Naive thymus-derived CD4-positive, alpha-beta T cell (primary cell): ENCODE measurements around the gene TNFRSF1A. TPM values are rescaled to one million over a fixed set of nuclear protein-coding genes. Genes with fewer than 3 reads are reported as not detected.
"Not testable (repeated sequence)": the region's sequence is repeated elsewhere in the genome, so short reads cannot be mapped to it uniquely, and the experiment has no call there.

ENCODE experiments used
- ATAC-seq: fragments of 150-1000 bp; cut with Tn5 transposase; 2 replicates; pipeline ENCODE4 v1.10.0; 2021; ENCODE audit warnings: mild to moderate bottlenecking, moderate library complexity
- CTCF ChIA-PET: fragments of 350-600 bp; sonication (Branson Sonifier 250); formaldehyde crosslinking; loops from one replicate; lab custom pipeline; 2021; ENCODE audit warnings: antibody characterized with exemption; lab: Charles Lee
- POLR2A ChIA-PET: fragments of 350-600 bp; sonication (Branson Sonifier 250); formaldehyde crosslinking; loops from one replicate; lab custom pipeline; 2021; ENCODE audit warnings: antibody characterized with exemption, inconsistent platforms; lab: Charles Lee
- DNase-seq, 9 donors: peaks; one replicate each; pipeline versions ENCODE4 v3.0.0 to v3.0.0-alpha.2; 2020 to 2022; ENCODE audit warnings: mixed read lengths in 1 of 9
- H3K27ac ChIP-seq: one replicate; pipeline ENCODE4 v1.7.0; 2013; ENCODE audit warnings: mild to moderate bottlenecking, low read depth, low read length, moderate library complexity
- H3K27me3 ChIP-seq, 2 donors: one replicate each; pipeline ENCODE4 v1.7.0; 2013; ENCODE audit warnings: low read length in 2 of 2, mild to moderate bottlenecking in 2 of 2, moderate library complexity in 2 of 2; ENCODE audit not compliant: control insufficient read depth in 2 of 2, insufficient read depth in 2 of 2
- H3K36me3 ChIP-seq, 3 experiments: 1 replicate in 2 of 3; 2 replicates in 1 of 3; pipeline ENCODE4 v1.7.0; 2013; ENCODE audit warnings: low read length in 3 of 3, mild to moderate bottlenecking in 3 of 3, moderate library complexity in 1 of 3; ENCODE audit not compliant: insufficient read depth in 3 of 3, control insufficient read depth in 2 of 3
- H3K4me1 ChIP-seq, 2 donors: one replicate each; pipeline ENCODE4 v1.7.0; 2013; ENCODE audit warnings: low read length in 2 of 2, mild to moderate bottlenecking in 2 of 2, moderate library complexity in 1 of 2; ENCODE audit not compliant: control insufficient read depth in 2 of 2, insufficient read depth in 2 of 2
- H3K4me3 ChIP-seq: 2 replicates; pipeline ENCODE4 v1.7.0; 2013; ENCODE audit warnings: mild to moderate bottlenecking, low read length
- H3K9me3 ChIP-seq, 3 experiments: 1 replicate in 2 of 3; 2 replicates in 1 of 3; pipeline ENCODE4 v1.7.0; 2013; ENCODE audit warnings: low read length in 3 of 3; ENCODE audit not compliant: control insufficient read depth in 2 of 3
- H3K27ac Mint-ChIP-seq, 9 donors: one replicate each; pipeline ENCODE4 v1.8.0; 2020 to 2022; ENCODE audit warnings: mixed read lengths in 9 of 9, mild to moderate bottlenecking in 8 of 9, moderate library complexity in 5 of 9, inconsistent platforms in 2 of 9
- H3K27me3 Mint-ChIP-seq, 5 donors: one replicate each; pipeline ENCODE4 v1.8.0; 2021 to 2022; ENCODE audit warnings: mixed read lengths in 5 of 5, mild to moderate bottlenecking in 1 of 5
- H3K36me3 Mint-ChIP-seq, 5 donors: one replicate each; pipeline ENCODE4 v1.8.0; 2020 to 2022; ENCODE audit warnings: mixed read lengths in 5 of 5, mild to moderate bottlenecking in 3 of 5, inconsistent platforms in 1 of 5
- H3K4me1 Mint-ChIP-seq, 7 donors: one replicate each; pipeline ENCODE4 v1.8.0; 2020 to 2022; ENCODE audit warnings: mixed read lengths in 7 of 7, mild to moderate bottlenecking in 3 of 7, inconsistent platforms in 1 of 7
- H3K4me3 Mint-ChIP-seq, 10 donors: one replicate each; pipeline ENCODE4 v1.8.0; 2020 to 2022; ENCODE audit warnings: mild to moderate bottlenecking in 10 of 10, mixed read lengths in 10 of 10, moderate library complexity in 6 of 10, inconsistent platforms in 2 of 10
- H3K9me3 Mint-ChIP-seq, 11 donors: one replicate each; pipeline ENCODE4 v1.8.0; 2020 to 2022; ENCODE audit warnings: mixed read lengths in 11 of 11, mild to moderate bottlenecking in 4 of 11, inconsistent platforms in 1 of 11, moderate library complexity in 1 of 11
- intact Hi-C, 2 donors: fragments of 100-400 bp; cut with micrococcal nuclease; formaldehyde crosslinking; loops; one replicate each; pipeline ENCODE4 v1.15.1; 2023
- polyA plus RNA-seq, 2 donors: library from polyadenylated mRNA; unstranded; fragments of 300-500 nt; fragmentation: Illumina TruSeq; gene quantifications; one replicate each; pipeline ENCODE4 v1.2.3, GENCODE V29; 2021
- total RNA-seq, 6 experiments: library from RNA in 5 of 6; stranded (reverse) in 5 of 6; gene quantifications; 1 replicate in 5 of 6; 2 replicates in 1 of 6; pipeline ENCODE4 v1.2.3 and lab custom pipeline; 2021 to 2026

Gene TNFRSF1A
- total and polyA plus RNA-seq, 7 experiments from 2014 or later, result 24.1 to 99.4 (median 57.4) TPM

- POLR2A ChIA-PET, result interaction anchor here (1.0 to 7.9 kb wide), 9 partner anchors 7 to 115 kb away, joined by 3 to 56 read pairs (median 4); no protein-coding TSS in a partner anchor
- CTCF ChIA-PET, result interaction anchor here (0.7 to 1.7 kb wide), 7 partner anchors 10 to 119 kb away, joined by 3 to 9 read pairs (median 5); no protein-coding TSS in a partner anchor
- Histone ChIP-seq H3K4me3 (peak overlapping the region; percentile 19), H3K4me1 (peaks cover 29 to 44% of the 10 kb centered on the region in 2 donors), H3K9me3 (no peaks in the 10 kb centered on the region), H3K27me3 (no peaks in the 10 kb centered on the region), H3K27ac (no peak overlapping the region), H3K36me3 (peaks cover 0 to 5% (median 0%) of the 10 kb centered on the region in 3 experiments)
- Mint-ChIP-seq H3K27ac (peak overlapping the region in 8 of 9 donors; percentile 14 to 86 (median 66)), H3K9me3 (no peaks in the 10 kb centered on the region), H3K4me1 (peaks cover 38 to 60% (median 54%) of the 10 kb centered on the region in 7 donors), H3K36me3 (peaks cover 0 to under 1% (median 0%) of the 10 kb centered on the region in 5 donors), H3K27me3 (no peaks in the 10 kb centered on the region), H3K4me3 (peak overlapping the region in 6 of 10 donors; percentile 28 to 63 (median 46))
- ATAC-seq (no peak), DNase-seq (no peak)
- intact Hi-C loops, result no loop called here
Observed at GRCh38 chr12:6346235-6346832, 4.5 kb upstream of the TNFRSF1A start.

- Histone ChIP-seq H3K4me3 (peak overlapping the region; percentile 19), H3K9me3 (no peaks in the 10 kb centered on the region), H3K36me3 (peaks cover 0 to 11% (median 0%) of the 10 kb centered on the region in 3 experiments), H3K27me3 (no peaks in the 10 kb centered on the region), H3K4me1 (peaks cover 29 to 44% of the 10 kb centered on the region in 2 donors), H3K27ac (no peak overlapping the region)
- CTCF ChIA-PET, result interaction anchor here (0.7 to 1.9 kb wide), 12 partner anchors 9 to 120 kb away, joined by 3 to 9 read pairs (median 4); no protein-coding TSS in a partner anchor
- H3K36me3 Mint-ChIP-seq, result peaks cover 0 to 4% (median 0%) of the 10 kb centered on the region in 5 donors
- peak overlapping the region in 9 of 10 donors; percentile 28 to 63 (median 55) for H3K4me3 Mint-ChIP-seq
- DNase-seq, result no peak
- POLR2A ChIA-PET, result interaction anchor here (0.6 to 7.9 kb wide), 15 partner anchors 8 to 263 kb away, joined by 3 to 56 read pairs (median 3); partner anchors contain the start of gene VAMP1
- H3K4me1 Mint-ChIP-seq, result peaks cover 38 to 60% (median 54%) of the 10 kb centered on the region in 7 donors
- peak; percentile 71 for ATAC-seq
- H3K27me3 Mint-ChIP-seq, result no peaks in the 10 kb centered on the region
- no peaks in the 10 kb centered on the region for H3K9me3 Mint-ChIP-seq
- intact Hi-C loops, result loop anchor here in 1 of 2 donors (1.0 kb wide), 1 partner anchor 8 kb away; no protein-coding TSS in a partner anchor
- H3K27ac Mint-ChIP-seq, result peak overlapping the region; percentile 14 to 86 (median 78)
Observed at GRCh38 chr12:6345319-6346091, 3.6 kb upstream of the TNFRSF1A start.

- ATAC-seq, intact Hi-C loops, H3K4me3 Mint-ChIP-seq, H3K27ac Mint-ChIP-seq, H3K27me3 ChIP-seq, DNase-seq, H3K4me3 ChIP-seq, H3K36me3 Mint-ChIP-seq, H3K27ac ChIP-seq, H3K9me3 Mint-ChIP-seq, H3K27me3 Mint-ChIP-seq, H3K9me3 ChIP-seq: not testable (repeated sequence)
- CTCF ChIA-PET, result interaction anchor here (0.6 to 1.9 kb wide), 6 partner anchors 9 to 129 kb away, joined by 3 to 10 read pairs (median 4); no protein-coding TSS in a partner anchor
- POLR2A ChIA-PET, result interaction anchor here (1.4 to 12.0 kb wide), 3 partner anchors 9 to 265 kb away, joined by 3 to 342 read pairs (median 56); no protein-coding TSS in a partner anchor
- peaks cover 37 to 44% of the 10 kb centered on the region in 2 donors for H3K4me1 ChIP-seq
- peaks cover 38 to 60% (median 54%) of the 10 kb centered on the region in 7 donors for H3K4me1 Mint-ChIP-seq
- peaks cover 0 to 11% (median 0%) of the 10 kb centered on the region in 3 experiments for H3K36me3 ChIP-seq
Observed at GRCh38 chr12:6344101-6344660, 2.3 kb upstream of the TNFRSF1A start.

GRCh38 chr12:6343518-6343917 is 1.6 kb upstream of the TNFRSF1A start:
- intact Hi-C loops, result no loop called here
- no peaks in the 10 kb centered on the region for H3K27me3 ChIP-seq
- peaks cover 44 to 50% of the 10 kb centered on the region in 2 donors for H3K4me1 ChIP-seq
- ChIA-PET CTCF (interaction anchor here (0.6 to 2.2 kb wide), 5 partner anchors 8 to 129 kb away, joined by 3 to 10 read pairs (median 8); no protein-coding TSS in a partner anchor), POLR2A (interaction anchor here (7.9 to 12.0 kb wide), 2 partner anchors 8 to 19 kb away, joined by 56 to 342 read pairs; no protein-coding TSS in a partner anchor)
- no peak for DNase-seq
- Mint-ChIP-seq H3K9me3 (no peaks in the 10 kb centered on the region), H3K27ac (peak overlapping the region in 4 of 9 donors; percentile 35 to 97 (median 70)), H3K36me3 (peaks cover 0 to 4% (median 0%) of the 10 kb centered on the region in 5 donors), H3K4me3 (peak overlapping the region in 1 of 10 donors; percentile 43), H3K27me3 (no peaks in the 10 kb centered on the region), H3K4me1 (peaks cover 38 to 56% (median 50%) of the 10 kb centered on the region in 7 donors)
- H3K4me3 ChIP-seq, result no peak overlapping the region
- H3K36me3 ChIP-seq, result peaks cover 0 to 11% (median 0%) of the 10 kb centered on the region in 3 experiments
- H3K27ac ChIP-seq, result no peak overlapping the region
- no peaks in the 10 kb centered on the region for H3K9me3 ChIP-seq
- no peak for ATAC-seq

GRCh38 chr12:6342140-6342889 is 439 bp upstream of the TNFRSF1A start:
- Mint-ChIP-seq H3K4me3 (no peak overlapping the region), H3K27me3 (no peaks in the 10 kb centered on the region), H3K9me3 (no peaks in the 10 kb centered on the region), H3K4me1 (peaks cover 37 to 50% (median 46%) of the 10 kb centered on the region in 7 donors), H3K36me3 (peaks cover 0 to 5% (median 0%) of the 10 kb centered on the region in 5 donors), H3K27ac (peak overlapping the region in 3 of 9 donors; percentile 95 to 97 (median 95))
- no peak for DNase-seq
- no peak for ATAC-seq
- Histone ChIP-seq H3K9me3 (no peaks in the 10 kb centered on the region), H3K27ac (peak overlapping the region; percentile 92), H3K4me3 (peak overlapping the region; percentile 88), H3K4me1 (peaks cover 50 to 57% of the 10 kb centered on the region in 2 donors), H3K27me3 (no peaks in the 10 kb centered on the region), H3K36me3 (peaks cover 0 to 11% (median 0%) of the 10 kb centered on the region in 3 experiments)
- intact Hi-C loops, result loop anchor here in 1 of 2 donors (1.0 kb wide), 1 partner anchor 10 kb away; no protein-coding TSS in a partner anchor
- POLR2A ChIA-PET, result interaction anchor here (0.5 to 12.0 kb wide), 10 partner anchors 10 to 151 kb away, joined by 3 to 342 read pairs (median 3); partner anchors contain the start of genes MRPL51 and TAPBPL
- CTCF ChIA-PET, result interaction anchor here (0.7 to 2.9 kb wide), 4 partner anchors 21 to 123 kb away, joined by 3 to 10 read pairs (median 6); no protein-coding TSS in a partner anchor
